DMS 273 (cell line): ENCODE results near the gene CHRNB2.

Experiments used
- DNase-seq: peaks from one replicate; lab custom pipeline; 2025; ENCODE audit not compliant: unreplicated experiment; lab: John Stamatoyannopoulos, UW

CHRNB2 gene

DNA sequence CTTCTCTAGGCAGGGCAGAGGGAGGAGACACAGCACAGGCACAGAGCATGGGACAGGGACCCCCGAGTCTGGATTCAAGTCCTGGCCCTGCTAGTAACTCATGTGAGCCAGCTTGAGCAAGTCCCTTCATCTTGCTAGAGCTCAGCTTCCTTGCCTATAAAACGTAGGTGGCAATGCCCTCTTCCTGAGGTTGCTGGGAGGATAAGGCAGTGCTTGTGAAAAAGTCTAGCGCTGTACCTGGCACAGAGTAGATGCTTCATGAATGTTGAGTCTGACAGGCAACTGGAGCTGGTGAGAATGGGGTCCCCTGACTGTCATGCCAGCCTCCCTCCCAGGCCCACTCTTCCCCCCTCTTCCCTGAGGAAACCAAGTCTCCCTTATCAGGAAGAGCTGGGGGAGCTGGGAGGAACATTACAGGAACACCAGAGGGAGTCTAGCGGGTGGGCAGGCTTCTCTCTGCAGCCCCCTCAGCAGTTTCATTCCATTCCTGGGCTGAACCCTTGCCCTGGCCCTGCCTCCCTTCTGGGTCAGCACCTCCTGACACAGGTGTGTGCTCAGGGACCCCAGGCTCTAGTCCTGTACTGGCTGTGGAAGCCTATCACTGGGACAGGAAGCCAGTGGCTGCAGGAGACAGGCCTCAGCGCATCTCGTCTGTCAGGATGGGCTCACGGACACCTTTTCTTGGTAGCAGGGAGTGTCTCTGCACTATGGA lies 9.9 kb downstream of the CHRNB2 start:
- DNase-seq = no peak

DNA sequence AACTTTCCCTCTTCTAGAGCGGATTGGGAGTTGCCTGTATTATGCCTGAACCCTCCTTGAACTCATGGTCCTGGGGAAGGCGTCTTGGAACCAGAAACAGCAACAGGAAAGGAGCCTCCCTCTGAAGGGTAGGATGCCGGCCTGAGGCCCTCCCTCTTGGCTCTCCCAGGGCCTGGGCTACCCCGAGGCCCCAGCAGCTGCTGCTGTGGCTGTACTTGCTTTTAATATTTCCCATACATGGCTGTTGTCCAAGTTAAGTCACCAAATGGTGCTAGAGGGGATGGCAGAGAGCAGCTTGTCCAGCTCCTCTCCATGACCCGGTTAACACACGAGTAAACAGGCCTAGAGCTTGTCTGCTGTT lies 10.5 kb downstream of the CHRNB2 start:
- peak; percentile 76 for DNase-seq

DNA sequence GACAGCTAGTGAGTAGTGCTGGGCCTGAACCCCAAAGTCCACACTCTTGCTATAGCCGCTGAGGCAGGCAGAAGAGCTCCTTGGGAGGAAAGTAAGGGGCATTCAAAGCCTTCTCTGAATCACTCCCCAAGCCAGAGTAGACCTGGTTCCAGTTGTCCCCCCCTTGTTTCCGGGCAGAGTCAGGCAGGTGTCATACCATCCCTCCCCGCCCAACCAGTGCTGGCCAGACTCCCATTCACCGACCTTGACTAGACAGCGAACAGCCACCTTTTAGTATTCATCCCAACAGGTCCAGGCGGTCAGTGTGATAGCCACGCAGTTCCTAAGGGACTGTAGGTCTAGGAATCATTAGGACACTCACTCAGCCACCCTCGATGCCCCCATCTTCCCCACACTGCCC lies 11.8 kb downstream of the CHRNB2 start:
- DNase-seq = no peak

DNA sequence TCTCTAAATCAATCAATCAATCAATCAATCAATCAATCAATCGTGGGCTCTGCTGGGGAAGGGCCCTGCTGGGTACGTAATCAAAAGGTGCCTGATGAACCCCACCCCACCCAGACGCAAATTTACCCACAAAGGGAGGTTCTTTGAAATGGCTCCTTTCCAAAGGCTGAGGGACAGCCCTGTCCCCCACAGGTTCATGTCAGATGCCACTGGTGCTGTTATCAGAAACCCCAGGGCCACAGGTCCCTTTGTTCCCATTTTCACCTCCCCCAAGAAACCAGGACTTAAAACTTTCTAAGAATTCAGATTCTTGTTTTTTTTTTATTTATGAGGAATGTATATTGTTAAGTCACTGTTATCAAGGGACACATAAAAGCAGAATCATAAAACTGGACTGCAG lies 14.2 kb downstream of the CHRNB2 start:
- no peak for DNase-seq

DNA sequence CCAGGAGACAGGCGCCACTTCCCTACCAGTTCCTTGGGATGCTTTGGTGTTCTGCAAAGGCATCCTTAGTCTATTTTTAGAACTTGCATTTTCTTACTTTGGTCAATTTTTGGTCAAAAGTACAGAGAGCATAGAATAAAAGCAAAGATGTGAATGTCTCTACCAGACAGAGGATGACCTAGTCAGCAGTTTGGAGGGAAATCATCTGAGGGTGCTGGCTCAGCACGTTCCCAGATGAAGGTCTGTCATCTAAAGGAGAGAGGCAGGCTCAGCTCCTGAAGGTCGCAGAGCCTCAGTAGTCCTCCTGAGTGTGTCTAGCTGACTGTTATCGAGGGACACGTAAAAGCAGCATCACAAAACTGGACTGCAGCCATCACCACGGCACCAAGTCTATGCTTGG lies 15.3 kb downstream of the CHRNB2 start:
- DNase-seq = no peak

DNA sequence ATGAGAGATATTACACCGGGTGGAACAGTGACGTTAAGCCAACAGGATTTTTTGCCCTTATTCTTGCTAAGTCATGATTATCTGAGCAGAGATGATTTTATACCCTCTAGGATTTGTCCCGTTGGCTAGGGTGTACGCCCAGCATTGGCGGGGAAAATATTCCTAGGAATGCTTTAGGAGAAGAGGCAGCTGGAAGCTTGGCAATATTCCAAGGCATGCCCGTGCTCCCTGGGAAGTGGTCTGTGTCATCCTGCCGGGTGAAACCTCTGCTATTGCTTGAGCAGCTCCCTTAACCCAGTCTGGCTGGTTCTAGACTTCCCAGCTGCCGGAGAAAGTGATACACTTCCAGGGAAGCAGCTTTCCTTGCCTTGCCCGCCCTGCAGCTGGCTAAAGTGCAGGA lies 16.2 kb downstream of the CHRNB2 start:
- DNase-seq = peak; percentile 17

DNA sequence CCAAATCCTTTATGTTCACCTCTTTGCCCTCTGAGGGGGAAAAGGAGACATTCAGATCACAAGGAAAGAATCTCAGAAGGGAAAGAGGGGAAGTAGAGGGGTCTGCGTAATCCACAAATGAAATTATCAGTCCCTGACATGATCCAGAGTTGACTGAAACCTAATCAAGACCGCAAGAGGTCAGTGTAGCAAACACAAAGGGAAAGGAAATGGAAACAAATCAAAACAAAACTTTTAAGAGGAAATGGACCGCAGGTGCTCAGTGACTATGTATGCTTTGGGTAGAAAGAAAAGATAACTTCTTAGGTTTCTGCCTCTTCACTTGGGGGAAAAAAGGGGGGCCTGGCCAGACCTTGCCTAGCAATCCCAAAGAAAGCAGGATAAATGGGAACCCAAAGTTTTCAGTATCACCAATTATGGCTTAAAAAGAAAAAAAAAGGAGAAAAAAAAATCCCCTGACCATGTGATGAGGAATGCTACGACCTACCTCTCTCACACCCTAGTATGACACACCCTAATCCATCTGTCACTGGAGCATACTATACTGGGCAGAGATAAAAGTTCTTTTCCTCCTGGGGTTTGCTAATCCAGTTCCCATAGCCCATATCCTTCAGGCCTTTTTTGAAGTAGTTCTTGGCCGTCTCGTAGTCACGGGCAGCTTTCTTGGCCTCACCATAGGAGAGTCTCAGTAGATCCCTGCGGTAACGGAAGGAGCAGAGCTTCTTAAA lies 16.9 kb downstream of the CHRNB2 start:
- DNase-seq = no peak

DNA sequence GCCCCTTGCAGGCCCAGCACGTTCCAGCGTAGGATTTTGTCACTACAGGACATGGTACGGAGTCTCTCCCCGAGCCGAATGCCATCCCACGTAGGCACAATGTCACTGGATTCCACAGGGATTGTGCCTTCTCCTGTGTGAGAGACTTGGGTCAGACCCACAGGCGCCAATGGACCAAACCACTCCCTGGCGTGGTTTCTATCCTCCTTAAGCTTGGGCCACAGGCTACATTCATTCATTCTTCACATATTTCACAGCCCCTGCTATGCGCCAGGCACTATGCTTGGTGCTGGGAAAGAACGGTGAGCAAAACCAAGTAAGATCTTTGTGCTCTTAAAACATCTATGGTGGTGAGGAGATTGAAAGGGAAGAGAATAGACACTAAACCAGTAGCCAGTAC lies 18.7 kb downstream of the CHRNB2 start:
- DNase-seq = no peak

DNA sequence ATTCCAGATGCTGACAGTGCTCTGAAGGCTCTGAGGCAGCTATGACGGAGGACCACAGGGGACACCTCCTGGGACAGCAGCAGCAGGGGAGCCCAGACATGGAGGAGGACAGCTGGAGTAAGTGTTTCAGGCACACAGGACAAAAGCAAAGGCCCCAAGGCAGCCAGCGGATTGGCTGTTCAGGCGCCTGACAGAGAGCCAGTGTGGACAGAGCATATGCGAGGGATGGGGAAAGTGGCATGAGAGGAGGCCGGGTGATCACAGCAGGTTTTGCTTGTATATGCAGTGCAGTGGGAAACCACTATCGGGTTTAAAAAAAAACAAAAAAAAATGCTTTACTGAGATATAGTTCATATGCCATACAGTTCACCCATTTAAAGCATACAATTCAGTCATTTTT lies 19.1 kb downstream of the CHRNB2 start:
- DNase-seq = no peak

DNA sequence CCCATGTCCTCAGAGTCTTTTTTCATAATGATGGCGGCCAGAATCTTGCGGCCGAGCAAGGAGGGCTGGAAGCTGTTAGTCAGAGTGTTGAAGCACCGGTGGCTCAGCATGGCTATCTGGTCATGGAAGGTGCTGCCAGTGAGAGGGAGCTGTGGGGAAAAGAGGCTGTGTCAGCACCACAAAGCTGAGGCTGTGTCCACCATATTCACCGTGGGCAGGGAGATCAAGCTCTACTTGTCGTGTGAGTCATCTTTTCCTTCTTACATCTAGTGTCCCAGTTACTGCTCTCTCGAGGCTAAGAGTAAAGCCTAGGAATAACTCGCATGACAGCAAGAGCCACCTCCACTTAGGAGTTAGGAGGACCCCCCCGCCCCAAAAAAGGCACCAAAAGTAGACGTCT lies 22.2 kb downstream of the CHRNB2 start:
- DNase-seq = no peak

DNA sequence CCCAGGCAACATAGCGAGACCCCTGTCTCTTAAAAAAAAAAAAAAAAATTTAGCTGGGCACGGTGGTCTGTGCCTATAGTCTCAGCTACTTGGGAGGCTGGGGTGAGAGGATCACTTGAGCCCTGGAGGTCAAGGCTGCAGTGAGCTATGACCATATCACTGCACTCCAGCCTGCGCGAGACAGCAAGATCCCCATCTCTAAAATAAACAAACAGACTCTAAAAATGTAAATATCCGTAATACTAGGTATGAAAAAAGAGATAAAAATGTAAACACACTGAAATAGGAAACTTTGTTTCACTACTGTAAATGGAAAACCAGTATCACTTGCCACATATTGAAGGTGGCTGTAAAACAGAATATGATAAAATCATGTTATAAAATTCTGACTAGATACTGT lies 23.2 kb downstream of the CHRNB2 start:
- DNase-seq = no peak

DNA sequence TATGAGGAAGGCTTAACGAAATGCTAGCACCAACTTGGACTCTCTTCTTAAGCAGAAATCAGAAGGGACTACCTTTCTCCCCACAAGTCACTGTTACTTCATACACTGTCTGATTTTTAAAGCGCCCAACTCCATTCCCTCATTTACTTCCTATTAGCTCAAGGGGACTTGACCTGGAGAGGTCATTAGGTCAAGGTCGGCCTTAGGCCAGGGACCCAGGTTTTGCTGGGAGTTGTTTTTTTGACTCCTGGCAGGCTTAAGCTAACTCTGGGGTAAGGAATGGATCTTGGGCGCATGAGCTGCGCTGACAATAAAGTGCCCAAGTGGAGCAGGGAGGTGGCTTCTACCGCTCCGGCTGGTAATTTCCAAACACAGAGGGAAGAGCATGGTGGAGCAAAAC lies 23.6 kb downstream of the CHRNB2 start:
- no peak for DNase-seq

DNA sequence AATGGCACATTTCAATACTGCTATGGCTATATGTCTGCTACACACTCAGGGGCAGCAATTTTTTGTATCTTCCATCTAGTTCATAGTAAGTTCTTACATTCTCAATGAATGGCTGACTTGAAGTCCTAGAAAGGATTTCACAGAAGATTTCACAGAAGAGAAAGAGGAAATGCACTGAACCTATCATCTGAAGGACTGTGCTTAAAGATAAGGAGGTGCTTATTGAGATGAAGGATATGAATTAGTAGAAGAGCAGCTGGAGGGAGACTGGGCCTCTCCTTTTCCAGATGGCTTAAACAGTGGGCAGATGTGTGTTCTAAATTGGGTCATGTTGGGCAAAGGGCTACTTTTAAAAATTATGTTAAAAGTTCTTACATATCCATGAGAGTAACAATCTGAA lies 25.8 kb downstream of the CHRNB2 start:
- peak; percentile 12 for DNase-seq

DNA sequence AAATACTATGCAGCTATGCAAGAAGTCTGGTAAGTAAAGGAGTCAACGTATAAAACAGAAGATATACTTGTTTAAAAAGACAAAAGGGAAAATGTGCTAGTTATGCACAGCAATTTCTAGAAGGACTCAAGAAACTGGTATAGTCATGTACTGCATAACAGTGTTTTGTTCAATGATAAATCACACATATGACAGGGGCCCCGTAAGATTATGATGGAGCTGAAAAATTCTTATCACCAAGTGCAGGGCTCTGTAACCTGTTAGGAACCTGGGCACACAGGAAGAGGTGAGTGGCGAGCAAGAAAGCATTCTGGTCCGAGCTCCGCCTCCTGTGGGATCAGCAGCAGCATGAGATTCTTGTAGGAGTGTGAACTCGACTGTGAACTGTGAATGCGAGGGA lies 27.2 kb downstream of the CHRNB2 start:
- no peak for DNase-seq

DNA sequence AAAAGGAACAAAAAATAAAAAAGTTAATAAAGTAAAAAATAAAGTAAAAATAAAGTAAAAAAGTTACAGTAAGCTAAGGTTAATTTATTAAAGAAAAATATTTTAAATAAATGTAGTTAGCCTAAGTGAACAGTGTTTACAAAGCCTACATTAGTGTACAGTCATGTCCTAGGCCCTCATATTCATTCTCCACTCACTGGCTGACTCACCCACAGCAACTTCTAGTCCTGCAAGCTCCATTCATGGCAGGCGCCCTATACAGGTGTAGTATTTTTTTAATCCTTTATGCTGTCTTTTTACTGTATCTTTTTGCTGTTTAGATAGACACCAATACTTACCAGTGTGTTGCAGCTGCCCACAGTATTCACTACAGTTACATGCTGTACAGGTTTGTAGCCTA lies 28.0 kb downstream of the CHRNB2 start:
- no peak for DNase-seq

DNA sequence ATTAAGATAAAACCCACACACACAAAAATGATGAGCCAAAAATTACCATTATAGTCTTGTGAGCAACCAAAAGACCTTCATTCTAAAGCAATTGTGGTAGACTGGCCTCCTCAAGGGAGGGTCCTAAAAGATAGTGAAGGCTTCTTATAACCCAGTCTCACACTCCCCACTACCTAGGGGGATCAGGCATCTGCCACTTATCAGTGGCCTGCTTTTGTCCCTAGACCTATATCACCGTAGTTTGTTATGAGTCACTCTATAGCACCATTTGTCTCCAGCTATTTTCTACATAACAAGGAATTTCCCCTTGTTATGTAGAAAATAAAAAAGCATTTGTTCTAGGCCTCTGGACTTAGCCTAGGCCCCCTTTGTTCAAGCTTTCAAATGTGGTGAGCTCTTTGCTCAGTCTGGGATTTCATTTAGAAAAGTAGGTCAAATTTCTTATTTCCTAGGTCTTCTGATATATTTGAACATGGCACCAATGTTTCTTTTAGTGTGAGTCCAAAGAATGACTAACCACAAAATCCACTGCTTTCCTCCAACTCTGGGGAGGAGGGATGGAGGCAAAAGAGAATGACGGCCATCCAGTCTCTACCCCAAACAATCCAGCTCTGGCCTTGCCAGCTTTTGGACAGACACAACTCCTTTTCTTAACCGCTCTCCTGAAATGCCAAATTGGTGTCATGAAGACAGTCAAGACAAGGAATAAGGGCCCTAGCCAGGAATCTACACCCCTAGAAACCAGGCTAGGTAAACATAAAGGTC lies 31.5 kb downstream of the CHRNB2 start:
- no peak for DNase-seq

DNA sequence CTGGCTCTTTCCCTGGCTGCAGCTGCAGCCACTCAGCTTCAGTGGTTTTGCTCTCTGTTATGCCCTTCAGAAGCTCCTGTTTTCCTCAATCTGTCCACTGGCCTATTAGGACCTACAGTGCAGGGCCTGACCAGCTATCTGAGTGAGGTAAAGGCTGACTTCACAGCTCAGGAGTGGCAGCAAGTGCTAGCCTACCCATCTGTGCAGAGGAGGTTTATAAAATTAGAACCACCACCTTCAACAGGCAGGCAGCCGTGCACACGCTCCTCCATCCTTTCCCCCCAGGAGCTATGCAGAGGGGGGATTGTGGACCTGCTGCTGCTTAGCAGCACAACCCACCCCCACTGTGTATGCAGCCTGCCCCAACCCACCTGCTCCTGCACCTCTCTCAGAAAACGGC lies 32.1 kb downstream of the CHRNB2 start:
- DNase-seq = no peak

DNA sequence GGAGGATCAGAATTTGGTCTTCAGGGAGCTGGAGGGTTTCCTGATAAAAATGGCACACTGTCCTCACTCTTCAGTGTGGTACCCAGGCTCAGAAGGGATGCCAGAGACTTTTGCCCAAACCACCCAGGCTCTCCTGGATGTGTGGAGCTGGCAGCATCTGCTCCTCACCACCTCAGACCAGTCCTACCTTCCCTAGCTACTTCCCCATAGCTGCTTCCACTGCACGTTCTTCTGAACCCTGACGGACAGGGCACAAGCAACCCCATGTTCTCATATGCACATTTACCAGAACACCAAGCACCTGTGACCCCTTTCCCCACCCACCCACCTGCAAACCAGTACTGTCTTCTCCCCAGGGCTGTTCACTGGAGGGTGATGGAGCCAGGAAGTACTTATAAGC lies 35.7 kb downstream of the CHRNB2 start:
- no peak for DNase-seq

DNA sequence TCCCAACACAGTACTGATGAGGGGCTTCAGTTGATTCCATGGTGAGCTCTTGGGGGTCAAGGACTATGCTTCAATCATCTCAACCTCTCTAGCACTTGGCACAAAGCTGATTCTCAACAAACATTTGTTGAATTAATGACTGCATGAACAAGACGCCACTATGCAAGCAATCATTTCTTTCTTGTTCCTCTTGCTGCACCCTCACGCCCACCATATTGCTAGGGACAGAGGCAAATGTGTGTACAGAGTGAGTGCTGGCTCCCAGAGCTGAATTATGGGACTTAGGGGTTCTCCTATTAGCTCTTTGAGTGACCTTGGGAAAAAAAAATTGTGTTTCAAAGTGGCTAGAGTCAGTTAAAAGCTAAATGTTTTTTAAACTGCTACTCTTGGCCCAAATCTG lies 38.0 kb downstream of the CHRNB2 start:
- no peak for DNase-seq

DNA sequence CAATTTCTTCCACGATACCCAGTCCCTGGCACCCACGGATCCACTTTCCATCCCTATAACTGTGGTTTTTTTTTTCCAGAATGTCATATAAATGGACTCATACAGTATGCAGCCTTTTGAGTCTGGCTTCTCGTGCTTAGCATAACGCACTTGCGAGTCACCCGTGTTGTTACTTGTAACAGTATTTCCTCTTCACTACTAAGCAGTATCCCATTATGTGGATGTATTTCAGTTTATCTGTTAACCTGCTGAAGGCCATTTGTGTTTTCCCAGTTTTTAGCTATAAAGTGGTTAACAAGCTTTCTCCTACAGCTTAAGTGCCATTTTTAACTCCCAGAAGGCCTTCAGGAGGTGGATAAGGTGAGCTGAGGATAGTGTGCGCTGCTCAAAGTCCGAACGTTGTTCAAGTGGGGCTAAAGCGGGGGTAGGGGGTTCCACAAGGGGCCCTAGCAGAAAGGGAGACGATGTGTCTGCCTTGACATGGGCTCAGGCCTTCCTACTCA lies 39.6 kb downstream of the CHRNB2 start:
- DNase-seq = no peak

DNA sequence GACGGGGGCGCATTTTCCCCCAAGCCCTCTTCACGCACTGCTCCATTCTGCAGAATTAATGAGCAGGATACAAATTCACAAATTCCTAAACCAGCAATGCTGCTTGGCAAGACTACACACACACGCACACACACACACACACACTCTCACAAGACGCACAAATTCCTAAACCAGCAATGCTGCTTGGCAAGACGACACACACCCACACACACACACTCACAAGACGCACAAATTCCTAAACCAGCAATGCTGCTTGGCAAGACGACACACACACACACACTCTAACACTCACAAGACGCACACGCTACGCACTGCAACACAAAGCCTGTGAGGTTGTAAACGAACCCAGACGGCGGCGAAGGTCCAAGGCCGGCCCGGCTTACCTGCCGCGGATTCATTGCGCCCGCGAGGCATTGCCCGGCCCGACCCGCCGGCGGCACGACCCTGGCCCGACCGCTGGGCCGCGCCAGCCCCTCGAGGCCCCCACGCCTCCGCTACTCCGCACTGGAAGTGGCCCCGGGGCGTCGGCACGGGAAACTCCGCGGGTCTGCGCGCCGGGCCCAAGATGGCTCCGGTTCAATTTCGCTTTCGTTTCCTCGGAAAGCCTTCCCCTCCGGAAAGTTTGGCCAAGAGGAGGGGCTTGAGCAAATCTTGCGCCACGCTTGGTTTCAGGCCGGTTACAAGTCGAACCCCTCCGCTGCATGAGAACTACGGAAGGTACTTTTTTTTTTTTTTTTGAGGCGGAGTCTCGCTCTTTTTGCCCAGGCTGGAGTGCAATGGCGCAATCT lies 40.2 kb downstream of the CHRNB2 start, which contains the start of gene ADAR:
TSS of gene ADAR (minus strand) at position 578 of the 788 bp plus-strand sequence. CDS start at position 398, 180 bp downstream.
- DNase-seq = peak; percentile 95
